Ascending aorta (tissue), 2 donors: ENCODE results near the gene TMEM250. TPM values are rescaled to one million over a fixed set of nuclear protein-coding genes. Genes with fewer than 3 reads are reported as not detected.

Source experiments
- DNase-seq, 2 donors: peaks; one replicate each; pipeline ENCODE4 v3.0.0-alpha.2; 2019; ENCODE audit warnings: low spot score in 2 of 2
- H3K27ac ChIP-seq, 2 donors: fragments of 200-600 bp; sonication (generic); one replicate each; pipeline ENCODE4 v1.5.1; 2016 to 2017; ENCODE audit warnings: mild to moderate bottlenecking in 1 of 2
- H3K27me3 ChIP-seq: fragments of 200-600 bp; sonication (generic); one replicate; pipeline ENCODE4 v1.5.1; 2017
- H3K36me3 ChIP-seq, 2 donors: fragments of 200-600 bp; sonication (generic); one replicate each; pipeline ENCODE4 v1.5.1; 2016
- H3K4me1 ChIP-seq, 2 donors: fragments of 200-600 bp; sonication (generic); one replicate each; pipeline ENCODE4 v1.5.1; 2016 to 2017; ENCODE audit warnings: mild to moderate bottlenecking in 1 of 2
- H3K4me3 ChIP-seq, 2 donors: fragments of 200-600 bp; sonication (generic); one replicate each; pipeline ENCODE4 v1.5.1; 2016 to 2017; ENCODE audit warnings: mild to moderate bottlenecking in 1 of 2
- H3K9me3 ChIP-seq, 2 donors: fragments of 200-600 bp; sonication (generic); one replicate each; pipeline ENCODE4 v1.5.1; 2016
- intact Hi-C: fragments of 100-400 bp; cut with DNase I; formaldehyde crosslinking; loops from one replicate; pipeline ENCODE4 v1.15.1; 2023
- total RNA-seq: library from RNA; depleted of rRNA; stranded (reverse); fragments of >200 nt; gene quantifications from one replicate; pipeline ENCODE4 v1.1.0, GENCODE V29; 2016
- TF ChIP-seq, protein P1 (sequence below), 3 experiments: fragments of 200-600 bp in 2 of 3; fragments of 450-650 bp in 1 of 3; sonication (generic) in 2 of 3; IDR thresholded peaks; one replicate each; pipeline ENCODE4 v1.5.1; 2016 to 2019; ENCODE audit warnings: antibody characterized with exemption in 3 of 3, mild to moderate bottlenecking in 1 of 3, moderate library complexity in 1 of 3

The TMEM250 gene
- total RNA-seq, 1 donor from 2014 or later, result 80.3 TPM

DNA sequence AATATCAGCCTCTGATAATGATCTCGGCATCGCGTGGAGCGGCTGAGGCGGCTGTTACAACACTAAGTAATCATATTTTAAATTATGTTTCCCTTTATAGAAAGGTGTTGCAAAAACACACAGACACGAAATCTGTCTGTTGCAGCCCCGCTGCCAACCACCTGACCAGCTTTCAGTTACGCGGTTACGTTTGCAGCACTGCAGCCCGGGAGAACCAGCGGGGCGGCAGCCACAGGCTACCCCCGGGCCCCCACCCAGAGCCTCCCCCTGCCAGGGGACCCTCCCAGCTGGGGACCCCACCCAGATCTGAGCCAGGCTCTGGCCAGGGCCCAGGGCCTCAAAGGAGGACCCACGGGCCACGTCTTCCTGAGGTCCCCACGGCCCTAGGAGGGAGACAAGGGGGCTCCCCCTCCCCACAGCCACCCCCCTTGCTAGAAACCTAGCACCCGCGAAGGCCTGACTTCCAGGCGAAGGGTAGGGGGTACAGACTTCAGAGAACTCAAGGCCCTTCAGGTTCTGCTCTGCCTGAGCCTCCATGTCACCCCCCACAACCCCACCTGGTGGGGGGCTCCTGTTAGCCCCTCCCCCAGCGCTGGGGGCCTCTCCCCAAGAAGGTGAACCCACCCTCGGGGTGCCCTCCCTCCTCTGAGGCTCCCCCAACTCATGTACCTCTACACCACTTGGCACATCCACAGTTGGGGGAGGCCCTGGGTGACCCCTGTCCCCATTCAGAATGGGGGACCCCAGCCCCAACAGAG is 29.6 kb downstream of the TMEM250 start:
- H3K4me1 ChIP-seq, result peaks cover 41 to 76% of the 10 kb centered on the region in 2 donors
- H3K36me3 ChIP-seq, result no peaks in the 10 kb centered on the region
- intact Hi-C loops, result loop anchor here (1.0 kb wide), 1 partner anchor 29 kb away; the partner anchor contains the start of gene TMEM250
- H3K27ac ChIP-seq, result peak overlapping the region; percentile 83 to 90
- TF ChIP-seq, protein P1, sequence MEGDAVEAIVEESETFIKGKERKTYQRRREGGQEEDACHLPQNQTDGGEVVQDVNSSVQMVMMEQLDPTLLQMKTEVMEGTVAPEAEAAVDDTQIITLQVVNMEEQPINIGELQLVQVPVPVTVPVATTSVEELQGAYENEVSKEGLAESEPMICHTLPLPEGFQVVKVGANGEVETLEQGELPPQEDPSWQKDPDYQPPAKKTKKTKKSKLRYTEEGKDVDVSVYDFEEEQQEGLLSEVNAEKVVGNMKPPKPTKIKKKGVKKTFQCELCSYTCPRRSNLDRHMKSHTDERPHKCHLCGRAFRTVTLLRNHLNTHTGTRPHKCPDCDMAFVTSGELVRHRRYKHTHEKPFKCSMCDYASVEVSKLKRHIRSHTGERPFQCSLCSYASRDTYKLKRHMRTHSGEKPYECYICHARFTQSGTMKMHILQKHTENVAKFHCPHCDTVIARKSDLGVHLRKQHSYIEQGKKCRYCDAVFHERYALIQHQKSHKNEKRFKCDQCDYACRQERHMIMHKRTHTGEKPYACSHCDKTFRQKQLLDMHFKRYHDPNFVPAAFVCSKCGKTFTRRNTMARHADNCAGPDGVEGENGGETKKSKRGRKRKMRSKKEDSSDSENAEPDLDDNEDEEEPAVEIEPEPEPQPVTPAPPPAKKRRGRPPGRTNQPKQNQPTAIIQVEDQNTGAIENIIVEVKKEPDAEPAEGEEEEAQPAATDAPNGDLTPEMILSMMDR (IDR thresholded peaks at IDR 0.05), result no peak
- H3K4me3 ChIP-seq, result peak overlapping the region in 1 of 2 donors; percentile 3
- no peak for DNase-seq
- H3K27me3 ChIP-seq, result no peaks in the 10 kb centered on the region
- no peaks in the 10 kb centered on the region for H3K9me3 ChIP-seq

DNA sequence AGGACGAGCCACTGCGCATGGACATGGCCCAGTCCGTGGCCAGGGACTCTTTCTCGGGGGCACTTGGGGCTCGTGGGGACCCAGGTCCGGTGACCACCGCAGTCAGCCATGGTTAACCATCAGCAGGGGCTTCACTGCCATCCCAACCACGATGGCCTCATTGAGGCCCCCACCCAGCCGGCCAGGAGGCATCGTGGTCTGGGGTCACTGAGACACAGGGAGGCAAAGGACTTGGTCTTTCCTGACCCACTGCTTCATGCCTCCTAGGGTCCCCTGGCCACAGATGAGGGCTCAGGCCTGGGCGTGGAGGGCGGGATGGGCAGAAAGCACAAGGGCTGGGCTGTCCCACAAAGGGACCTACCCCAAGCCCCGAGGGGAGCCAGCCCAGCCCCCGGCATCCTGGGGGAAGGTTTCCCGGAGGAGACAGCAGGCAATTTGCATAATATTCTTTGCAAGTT is 30.2 kb downstream of the TMEM250 start:
- no peaks in the 10 kb centered on the region for H3K9me3 ChIP-seq
- peaks cover 41 to 75% of the 10 kb centered on the region in 2 donors for H3K4me1 ChIP-seq
- TF ChIP-seq, protein P1 (IDR thresholded peaks at IDR 0.05), result no peak
- H3K27ac ChIP-seq, result peak overlapping the region; percentile 83 to 90
- no peak for DNase-seq
- H3K36me3 ChIP-seq, result no peaks in the 10 kb centered on the region
- peak overlapping the region; percentile 3 for H3K4me3 ChIP-seq
- H3K27me3 ChIP-seq, result no peaks in the 10 kb centered on the region
- intact Hi-C loops, result no loop called here

DNA sequence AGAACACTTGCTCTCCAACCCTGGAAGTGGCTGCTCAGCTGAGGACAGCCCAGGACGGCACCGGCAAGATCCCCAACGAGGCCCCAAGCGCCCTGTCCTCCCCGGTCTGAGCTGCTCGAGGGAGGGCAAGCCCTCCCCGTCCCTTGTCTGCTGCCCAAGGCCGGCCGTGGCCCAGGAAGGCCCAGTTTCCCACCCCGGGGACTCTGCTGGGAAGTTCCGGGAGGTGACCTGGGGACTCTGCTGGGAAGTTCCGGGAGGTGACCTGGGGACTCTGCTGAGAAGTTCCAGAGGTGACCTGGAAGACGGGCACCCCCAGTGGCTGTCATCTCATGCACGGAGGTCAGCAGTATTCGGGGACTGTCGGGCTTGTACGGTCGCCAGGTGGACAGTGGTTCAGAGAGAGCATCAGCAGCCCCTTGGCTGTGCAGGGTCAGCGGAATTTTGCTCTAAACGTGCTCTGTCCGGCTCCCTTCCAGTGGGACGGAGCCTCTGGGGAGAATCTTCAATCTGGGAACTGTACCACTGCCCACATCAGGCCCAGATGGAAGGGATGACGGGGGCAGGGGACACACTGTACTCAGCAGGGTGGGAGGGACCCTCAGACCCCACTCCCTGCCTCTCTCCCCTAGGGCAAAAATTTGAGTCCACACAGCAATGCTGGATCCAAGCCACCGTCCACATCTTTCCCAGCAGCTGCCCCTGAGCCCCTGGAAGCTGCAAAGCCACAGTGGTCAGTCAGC is 30.8 kb downstream of the TMEM250 start:
- Histone ChIP-seq H3K4me1 (peaks cover 37 to 70% of the 10 kb centered on the region in 2 donors), H3K36me3 (no peaks in the 10 kb centered on the region), H3K4me3 (peak overlapping the region in 1 of 2 donors; percentile 3), H3K9me3 (no peaks in the 10 kb centered on the region), H3K27me3 (no peaks in the 10 kb centered on the region), H3K27ac (peak overlapping the region; percentile 83 to 90)
- no peak for DNase-seq
- intact Hi-C loops, result no loop called here
- TF ChIP-seq, protein P1 (IDR thresholded peaks at IDR 0.05), result no peak

DNA sequence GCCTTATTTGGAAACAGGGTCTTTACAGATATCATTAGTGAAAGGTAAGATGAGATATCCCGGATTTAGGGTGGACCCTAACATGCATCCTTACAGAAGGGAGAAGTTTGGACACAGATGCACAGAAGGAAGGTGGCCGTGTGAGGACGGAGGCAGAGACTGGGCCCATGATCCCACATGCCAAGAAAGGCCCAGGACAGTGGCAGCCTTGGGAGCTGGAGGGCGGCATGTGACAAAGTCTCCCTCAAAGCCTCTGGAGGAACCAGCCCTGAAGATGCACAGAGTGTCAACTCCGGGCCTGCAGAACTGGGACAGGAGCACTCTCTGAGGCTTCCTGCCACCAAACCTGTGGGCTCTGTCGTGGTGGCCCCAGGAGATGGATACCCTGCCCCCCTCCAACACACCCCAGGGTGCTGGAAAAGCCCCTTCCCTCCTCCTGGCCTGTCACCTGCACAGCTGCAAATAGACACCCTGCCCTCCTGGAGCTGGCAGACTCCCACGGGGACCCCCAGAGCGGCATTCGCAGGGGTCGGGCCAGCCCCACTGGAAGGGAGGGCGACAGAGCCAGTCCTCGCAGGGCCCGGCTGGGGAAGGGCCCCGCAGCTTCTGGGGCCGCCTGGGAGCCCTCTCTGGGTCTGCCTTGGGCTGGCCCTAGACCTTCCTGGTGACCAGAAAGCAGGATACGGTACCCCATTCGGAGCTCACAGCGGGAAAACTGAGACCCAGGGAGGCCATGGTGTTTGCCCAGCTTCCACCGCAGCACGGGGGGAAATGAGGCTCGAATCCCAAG is 31.5 kb downstream of the TMEM250 start:
- Histone ChIP-seq H3K27me3 (no peaks in the 10 kb centered on the region), H3K9me3 (no peaks in the 10 kb centered on the region), H3K4me1 (peaks cover 30 to 65% of the 10 kb centered on the region in 2 donors), H3K4me3 (peak overlapping the region in 1 of 2 donors; percentile 46), H3K27ac (peak overlapping the region; percentile 83 to 90), H3K36me3 (no peaks in the 10 kb centered on the region)
- TF ChIP-seq, protein P1 (IDR thresholded peaks at IDR 0.05), result no peak
- intact Hi-C loops, result no loop called here
- DNase-seq, result no peak

DNA sequence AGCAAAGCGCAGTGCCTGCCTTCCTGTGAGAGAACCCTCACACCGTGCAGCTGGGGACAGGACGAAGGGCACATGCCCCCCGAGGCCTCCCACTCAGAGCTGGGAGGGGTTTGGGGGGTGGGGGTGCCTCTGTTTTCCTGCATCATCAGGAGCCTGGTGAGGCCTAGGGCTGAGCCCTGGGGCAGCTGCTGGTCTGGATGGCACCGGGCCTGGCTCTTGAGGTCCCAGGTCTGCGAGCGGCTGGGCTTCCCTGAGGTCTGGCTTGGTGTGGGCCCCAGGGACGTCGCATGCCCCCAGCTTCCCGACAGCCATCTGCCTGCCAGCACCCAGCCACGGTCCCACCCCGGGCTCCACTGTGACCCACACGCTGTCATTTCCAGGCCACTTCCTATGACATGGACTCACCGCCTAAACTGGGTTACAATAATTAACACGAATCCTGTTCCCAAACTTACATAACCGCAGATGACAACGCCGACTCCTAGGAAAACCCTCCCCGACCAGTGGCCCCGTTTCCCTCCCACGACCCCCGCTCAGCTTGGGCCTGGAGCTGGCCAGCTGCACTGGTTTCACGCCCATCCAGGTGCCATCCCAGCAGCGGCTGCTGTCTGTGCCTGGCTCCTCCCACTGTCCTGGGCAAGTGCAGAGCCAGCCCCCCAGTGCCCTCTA is 32.3 kb downstream of the TMEM250 start:
- H3K27me3 ChIP-seq, result no peaks in the 10 kb centered on the region
- intact Hi-C loops, result no loop called here
- TF ChIP-seq, protein P1 (IDR thresholded peaks at IDR 0.05), result no peak
- no peaks in the 10 kb centered on the region for H3K9me3 ChIP-seq
- H3K27ac ChIP-seq, result peak overlapping the region; percentile 83 to 90
- DNase-seq, result no peak
- H3K4me1 ChIP-seq, result peaks cover 27 to 65% of the 10 kb centered on the region in 2 donors
- H3K4me3 ChIP-seq, result peak overlapping the region in 1 of 2 donors; percentile 46
- no peaks in the 10 kb centered on the region for H3K36me3 ChIP-seq
